NB4 (cell line): ENCODE data around the gene SLC27A1.
"Not testable (repeated sequence)": the region's sequence is repeated elsewhere in the genome, so short reads cannot be mapped to it uniquely, and the experiment has no call there.

Experiments used
- DNase-seq: peaks from one replicate; pipeline ENCODE4 v3.0.0; 2010; ENCODE audit warnings: low read depth
- H3K4me3 ChIP-seq: one replicate; pipeline ENCODE4 v1.5.1; 2011; ENCODE audit warnings: mild to moderate bottlenecking, low read depth, low read length, moderate library complexity
- MYC ChIP-seq: IDR thresholded peaks from 2 replicates; pipeline ENCODE4 v1.6.1; 2011; ENCODE audit warnings: low read depth, low read length
- POLR2A ChIP-seq: IDR thresholded peaks from 2 replicates; pipeline ENCODE4 v1.6.1; 2011; ENCODE audit warnings: mild to moderate bottlenecking; ENCODE audit not compliant: insufficient read length; ENCODE audit errors: extremely low read depth
- TF ChIP-seq, protein P1 (sequence below): IDR thresholded peaks from one replicate; pipeline ENCODE4 v1.5.1; 2012; ENCODE audit warnings: low read depth, low read length
- TF ChIP-seq, protein P2 (sequence below): IDR thresholded peaks from 2 replicates; pipeline ENCODE4 v1.6.1; 2011; ENCODE audit warnings: low read depth, low read length

The SLC27A1 gene

DNA sequence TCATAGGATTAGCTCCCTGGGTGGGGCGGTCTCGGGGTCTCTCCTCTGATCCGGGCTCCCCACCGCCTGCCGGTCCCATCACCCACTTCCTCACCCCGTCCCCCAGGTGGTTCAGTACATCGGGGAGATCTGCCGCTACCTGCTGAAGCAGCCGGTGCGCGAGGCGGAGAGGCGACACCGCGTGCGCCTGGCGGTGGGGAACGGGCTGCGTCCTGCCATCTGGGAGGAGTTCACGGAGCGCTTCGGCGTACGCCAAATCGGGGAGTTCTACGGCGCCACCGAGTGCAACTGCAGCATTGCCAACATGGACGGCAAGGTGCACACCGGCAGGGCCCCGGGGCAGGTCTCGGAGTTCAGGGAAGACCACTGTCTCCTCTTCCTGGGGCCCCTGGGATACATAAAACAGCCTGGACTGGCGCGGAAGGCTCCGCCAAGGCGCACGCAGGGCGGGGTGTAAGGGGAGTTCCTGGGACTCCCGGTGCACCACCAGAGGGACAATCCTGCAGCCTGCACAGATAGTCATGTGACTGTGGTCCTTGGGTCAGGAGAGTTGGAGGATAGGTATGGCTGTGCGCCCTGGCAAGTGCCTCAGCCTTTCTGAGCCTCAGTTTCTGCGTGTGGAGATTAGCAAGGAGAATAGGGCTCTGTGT is 26.9 kb downstream of the SLC27A1 start:
- TF ChIP-seq, protein P1, sequence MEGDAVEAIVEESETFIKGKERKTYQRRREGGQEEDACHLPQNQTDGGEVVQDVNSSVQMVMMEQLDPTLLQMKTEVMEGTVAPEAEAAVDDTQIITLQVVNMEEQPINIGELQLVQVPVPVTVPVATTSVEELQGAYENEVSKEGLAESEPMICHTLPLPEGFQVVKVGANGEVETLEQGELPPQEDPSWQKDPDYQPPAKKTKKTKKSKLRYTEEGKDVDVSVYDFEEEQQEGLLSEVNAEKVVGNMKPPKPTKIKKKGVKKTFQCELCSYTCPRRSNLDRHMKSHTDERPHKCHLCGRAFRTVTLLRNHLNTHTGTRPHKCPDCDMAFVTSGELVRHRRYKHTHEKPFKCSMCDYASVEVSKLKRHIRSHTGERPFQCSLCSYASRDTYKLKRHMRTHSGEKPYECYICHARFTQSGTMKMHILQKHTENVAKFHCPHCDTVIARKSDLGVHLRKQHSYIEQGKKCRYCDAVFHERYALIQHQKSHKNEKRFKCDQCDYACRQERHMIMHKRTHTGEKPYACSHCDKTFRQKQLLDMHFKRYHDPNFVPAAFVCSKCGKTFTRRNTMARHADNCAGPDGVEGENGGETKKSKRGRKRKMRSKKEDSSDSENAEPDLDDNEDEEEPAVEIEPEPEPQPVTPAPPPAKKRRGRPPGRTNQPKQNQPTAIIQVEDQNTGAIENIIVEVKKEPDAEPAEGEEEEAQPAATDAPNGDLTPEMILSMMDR, result no peak
- TF ChIP-seq MYC, result no peak
- TF ChIP-seq, protein P2, sequence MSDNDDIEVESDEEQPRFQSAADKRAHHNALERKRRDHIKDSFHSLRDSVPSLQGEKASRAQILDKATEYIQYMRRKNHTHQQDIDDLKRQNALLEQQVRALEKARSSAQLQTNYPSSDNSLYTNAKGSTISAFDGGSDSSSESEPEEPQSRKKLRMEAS, result no peak
- H3K4me3 ChIP-seq, result no peak overlapping the region
- DNase-seq, result no peak

DNA sequence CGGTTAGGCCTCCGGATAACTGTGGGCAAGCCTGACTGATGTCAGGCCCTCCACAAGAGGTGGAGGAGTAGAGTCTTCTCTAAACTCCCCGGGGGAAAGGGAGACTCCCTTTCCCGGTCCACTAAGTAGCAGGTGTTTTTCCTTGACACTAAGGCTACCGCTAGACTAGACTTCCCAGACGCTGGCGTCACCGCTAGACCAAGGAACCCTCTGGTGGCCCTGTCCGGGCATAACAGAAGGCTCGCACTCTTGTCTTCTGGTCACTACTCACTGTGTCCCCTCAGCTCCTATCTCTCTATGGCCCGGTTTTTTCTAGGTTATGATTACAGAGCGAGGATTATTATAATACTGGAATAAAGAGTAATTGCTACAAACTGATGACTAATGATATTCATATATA is 28.7 kb downstream of the SLC27A1 start:
- DNase-seq, H3K4me3 ChIP-seq: not testable (repeated sequence)

DNA sequence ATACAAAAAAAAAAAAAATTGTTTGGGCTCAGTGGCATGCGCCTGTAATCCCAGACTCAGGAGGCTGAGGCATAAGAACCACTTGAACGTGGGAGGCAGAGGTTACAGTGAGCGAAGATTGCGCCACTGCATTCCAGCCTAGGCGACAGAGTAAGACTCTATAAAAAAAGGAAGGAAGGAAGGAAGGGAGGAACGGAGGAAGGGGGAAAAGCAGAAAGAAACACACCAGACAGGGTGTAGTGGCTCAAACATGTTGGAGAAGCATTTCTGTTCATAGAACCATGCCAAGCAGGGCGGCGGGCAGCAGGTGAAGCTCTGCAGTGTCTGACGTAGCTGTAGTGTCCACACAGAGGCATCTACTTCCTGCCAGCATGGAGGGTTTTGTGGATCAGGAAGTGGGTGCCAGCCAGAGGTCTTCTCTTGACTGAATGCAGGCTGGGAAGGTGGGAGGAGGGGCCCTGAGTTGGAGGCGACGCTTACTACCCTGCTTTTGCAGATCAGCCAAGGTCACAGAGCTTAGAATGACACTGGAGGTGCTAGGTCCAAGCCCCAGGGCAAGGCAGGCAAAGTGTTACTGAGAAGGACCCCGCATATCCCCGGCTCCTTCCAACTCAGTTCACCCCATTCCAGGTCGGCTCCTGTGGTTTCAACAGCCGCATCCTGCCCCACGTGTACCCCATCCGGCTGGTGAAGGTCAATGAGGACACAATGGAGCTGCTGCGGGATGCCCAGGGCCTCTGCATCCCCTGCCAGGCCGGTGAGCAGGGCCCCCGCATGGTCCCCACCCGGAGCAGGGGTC is 29.5 kb downstream of the SLC27A1 start:
- TF ChIP-seq MYC (no peak; the same call in 1 of the 2 replicates), POLR2A (no peak)
- TF ChIP-seq, protein P2, result 0 out of 2 replicates have a peak, but pooled peaks have one; percentile 0
- DNase-seq, result peak; percentile 92

DNA sequence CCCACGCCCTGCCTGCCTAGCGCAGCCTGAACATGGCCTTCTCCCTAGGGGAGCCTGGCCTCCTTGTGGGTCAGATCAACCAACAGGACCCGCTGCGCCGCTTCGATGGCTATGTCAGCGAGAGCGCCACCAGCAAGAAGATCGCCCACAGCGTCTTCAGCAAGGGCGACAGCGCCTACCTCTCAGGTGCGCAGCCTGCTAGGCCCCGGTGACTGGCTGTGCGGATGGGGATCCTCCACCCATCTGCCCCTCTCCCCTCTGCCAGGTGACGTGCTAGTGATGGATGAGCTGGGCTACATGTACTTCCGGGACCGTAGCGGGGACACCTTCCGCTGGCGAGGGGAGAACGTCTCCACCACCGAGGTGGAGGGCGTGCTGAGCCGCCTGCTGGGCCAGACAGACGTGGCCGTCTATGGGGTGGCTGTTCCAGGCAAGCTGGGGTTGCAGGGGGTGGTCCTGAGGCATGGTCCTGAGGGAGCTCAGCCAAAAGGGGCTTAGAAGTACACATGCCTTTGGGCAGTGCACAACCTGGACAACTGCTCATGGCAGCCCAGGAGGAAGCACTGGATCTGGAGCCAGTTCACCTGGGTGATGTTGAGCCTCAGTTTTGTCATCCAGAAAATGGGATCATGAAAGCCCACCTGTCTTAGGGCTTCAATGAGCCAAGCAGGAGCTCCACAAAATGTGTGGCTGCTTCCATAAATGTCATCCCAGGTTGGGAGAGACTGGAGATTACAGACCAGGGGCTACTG is 30.3 kb downstream of the SLC27A1 start:
- no peak for DNase-seq
- no peak overlapping the region for H3K4me3 ChIP-seq
- TF ChIP-seq, protein P1, result no peak
- TF ChIP-seq POLR2A (no peak), MYC (no peak)
- TF ChIP-seq, protein P2, result no peak

More for the DNA sequence above, 29.5 kb downstream of the SLC27A1 start:
- H3K4me3 ChIP-seq, result peak overlapping the region; percentile 38

DNA sequence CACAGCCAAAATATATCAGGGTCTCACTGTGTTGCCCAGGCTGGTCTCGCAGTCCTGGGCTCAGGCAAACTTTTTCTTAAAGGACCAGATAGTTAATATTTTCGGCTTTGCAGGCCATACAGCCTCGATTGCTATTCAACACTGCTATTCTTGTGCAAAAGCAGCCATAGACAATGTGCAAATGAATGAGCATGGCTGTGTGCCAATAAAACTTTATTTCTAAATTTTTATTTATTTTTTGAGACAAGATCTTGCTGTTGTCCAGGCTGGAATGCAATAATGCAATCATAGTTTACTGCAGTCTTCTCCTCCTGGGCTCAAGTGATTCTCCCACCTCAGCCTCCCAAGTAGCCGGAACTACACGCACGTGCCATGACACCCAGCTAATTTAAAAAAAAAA is 32.9 kb downstream of the SLC27A1 start:
- TF ChIP-seq, protein P2, result no peak
- TF ChIP-seq MYC (no peak), POLR2A (no peak)
- TF ChIP-seq, protein P1, result no peak
- no peak overlapping the region for H3K4me3 ChIP-seq
- no peak for DNase-seq

DNA sequence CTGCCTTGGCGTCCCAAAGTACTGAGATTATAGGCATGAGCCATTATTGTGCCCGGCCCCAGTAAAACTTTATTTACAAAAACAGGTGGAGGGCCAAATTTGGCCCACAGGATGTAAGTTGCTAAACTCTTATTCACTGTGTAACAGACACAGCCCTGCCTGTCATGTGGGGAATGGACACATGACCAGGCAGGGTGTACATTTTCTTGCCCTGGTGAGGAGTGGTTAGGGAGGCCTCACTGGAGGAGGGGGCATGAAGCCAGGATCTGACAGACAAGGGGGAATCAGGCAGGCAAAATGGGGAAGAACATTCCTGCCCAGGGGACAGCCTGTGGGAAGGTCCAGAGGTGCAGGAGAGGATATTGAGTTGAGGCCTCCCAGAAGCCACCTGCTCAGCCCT is 33.7 kb downstream of the SLC27A1 start:
- TF ChIP-seq, protein P1, result no peak
- TF ChIP-seq, protein P2, result peak; percentile 59
- H3K4me3 ChIP-seq, result no peak overlapping the region
- no peak for DNase-seq
